Endodermal cell (in vitro differentiated cells): ENCODE results near the gene LHFPL2. TPM values are rescaled to one million over a fixed set of nuclear protein-coding genes. Genes with fewer than 3 reads are reported as not detected.

Source experiments
- DNase-seq: peaks from one replicate; pipeline ENCODE4 v3.0.0-alpha.2; 2017
- H3K27ac ChIP-seq: 2 replicates; pipeline ENCODE4 v1.5.1; 2013; ENCODE audit warnings: mild to moderate bottlenecking, low read depth, low read length, moderate library complexity
- H3K27me3 ChIP-seq: 2 replicates; pipeline ENCODE4 v1.6.1; 2013; ENCODE audit warnings: mild to moderate bottlenecking, low read length, moderate library complexity; ENCODE audit not compliant: insufficient read depth, control insufficient read depth, poor library complexity, severe bottlenecking
- H3K36me3 ChIP-seq: 2 replicates; pipeline ENCODE4 v1.7.0; 2013; ENCODE audit warnings: mild to moderate bottlenecking, low read length, moderate library complexity; ENCODE audit not compliant: control insufficient read depth, insufficient read depth
- H3K4me1 ChIP-seq: one replicate; pipeline ENCODE4 v1.7.0; 2013; ENCODE audit warnings: low read length; ENCODE audit not compliant: control insufficient read depth, insufficient read depth
- H3K4me3 ChIP-seq: 2 replicates; pipeline ENCODE4 v1.5.1; 2013; ENCODE audit warnings: mild to moderate bottlenecking, low read length, moderate library complexity
- H3K9ac ChIP-seq: 2 replicates; pipeline ENCODE4 v1.6.1; 2013; ENCODE audit warnings: mild to moderate bottlenecking, low read length, moderate library complexity; ENCODE audit not compliant: poor library complexity, severe bottlenecking; ENCODE audit errors: extremely low read depth
- H3K9me3 ChIP-seq: 2 replicates; pipeline ENCODE4 v1.6.1; 2013; ENCODE audit warnings: mild to moderate bottlenecking, low read length, moderate library complexity; ENCODE audit not compliant: control insufficient read depth
- H3K27ac Mint-ChIP-seq: 2 replicates; pipeline ENCODE4 v1.8.0; 2020; ENCODE audit warnings: mixed read lengths
- H3K27me3 Mint-ChIP-seq: 2 replicates; pipeline ENCODE4 v1.8.0; 2021; ENCODE audit warnings: mild to moderate bottlenecking, mixed read lengths; ENCODE audit not compliant: insufficient read depth
- H3K36me3 Mint-ChIP-seq: 2 replicates; pipeline ENCODE4 v1.8.0; 2020; ENCODE audit warnings: low read depth, mixed read lengths
- H3K4me1 Mint-ChIP-seq: 2 replicates; pipeline ENCODE4 v1.8.0; 2020; ENCODE audit warnings: mixed read lengths
- H3K4me3 Mint-ChIP-seq: 2 replicates; pipeline ENCODE4 v1.8.0; 2020; ENCODE audit warnings: mild to moderate bottlenecking, moderate library complexity, mixed read lengths
- H3K9me3 Mint-ChIP-seq: 2 replicates; pipeline ENCODE4 v1.8.0; 2020; ENCODE audit warnings: mild to moderate bottlenecking, mixed read lengths
- CTCF ChIP-seq: fragments of 200-600 bp; sonication (generic); conservative IDR thresholded peaks from 2 replicates; pipeline ENCODE4 v1.5.0; 2021; ENCODE audit warnings: antibody characterized with exemption, mild to moderate bottlenecking
- WGBS, 2 experiments: methylation state at CpG; one replicate each; pipeline versions ENCODE4 v1.1.5 to v1.1.7; 2013; ENCODE audit warnings: missing lambda C conversion rate in 2 of 2, mixed read lengths in 1 of 2; ENCODE audit not compliant: insufficient coverage in 1 of 2, insufficient read length in 1 of 2; 5-methylcytosine and 5-hydroxymethylcytosine counted together
- total RNA-seq, 2 donors: library from RNA; stranded (reverse); fragmentation: NEBNext Ultra II Directional in 1 of 2; extraction: Animal tissue kit (Norgen Biotek cat#: 25700) in 1 of 2; gene quantifications; 2 replicates in 1 of 2; 3 replicates in 1 of 2; pipeline ENCODE4 v1.2.1, GENCODE V29; 2021

LHFPL2 gene
- total RNA-seq, 2 donors from 2014 or later: 136 to 238 TPM

DNA sequence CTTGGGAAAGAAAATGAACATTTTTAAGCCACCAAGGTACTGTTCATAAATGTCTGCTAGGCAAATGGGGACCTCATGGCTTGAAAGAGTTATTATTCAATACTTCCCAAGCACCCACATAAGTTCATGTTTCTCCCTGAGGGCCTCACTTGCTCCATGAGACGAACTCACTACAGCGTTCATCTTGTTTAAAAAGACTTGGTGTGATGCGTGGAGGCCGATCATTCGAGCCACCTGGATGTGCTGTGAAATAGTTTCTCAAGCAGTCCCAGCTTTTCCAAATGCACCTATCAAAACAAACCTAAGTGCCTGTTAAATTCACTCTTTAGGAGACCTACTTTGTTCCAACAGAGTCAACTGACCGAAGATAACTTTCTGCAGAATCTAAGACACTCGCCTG lies 103.2 kb downstream of the LHFPL2 start:
- H3K36me3 Mint-ChIP-seq: peaks cover 66% of the 10 kb centered on the region
- Histone ChIP-seq H3K27ac (no peak overlapping the region), H3K36me3 (peaks cover 53% of the 10 kb centered on the region), H3K4me3 (no peak overlapping the region), H3K9me3 (peaks cover 9% of the 10 kb centered on the region), H3K4me1 (peaks cover 9% of the 10 kb centered on the region), H3K27me3 (no peaks in the 10 kb centered on the region), H3K9ac (no peak overlapping the region)
- peaks cover 51% of the 10 kb centered on the region for H3K4me1 Mint-ChIP-seq
- WGBS, 2 experiments: 89 to 92% methylated on average over 7 of the region's 7 CpGs
- DNase-seq: no peak
- no peak overlapping the region for H3K27ac Mint-ChIP-seq
- no peak for TF ChIP-seq CTCF
- H3K9me3 Mint-ChIP-seq: no peaks in the 10 kb centered on the region
- no peaks in the 10 kb centered on the region for H3K27me3 Mint-ChIP-seq
- H3K4me3 Mint-ChIP-seq: no peak overlapping the region

DNA sequence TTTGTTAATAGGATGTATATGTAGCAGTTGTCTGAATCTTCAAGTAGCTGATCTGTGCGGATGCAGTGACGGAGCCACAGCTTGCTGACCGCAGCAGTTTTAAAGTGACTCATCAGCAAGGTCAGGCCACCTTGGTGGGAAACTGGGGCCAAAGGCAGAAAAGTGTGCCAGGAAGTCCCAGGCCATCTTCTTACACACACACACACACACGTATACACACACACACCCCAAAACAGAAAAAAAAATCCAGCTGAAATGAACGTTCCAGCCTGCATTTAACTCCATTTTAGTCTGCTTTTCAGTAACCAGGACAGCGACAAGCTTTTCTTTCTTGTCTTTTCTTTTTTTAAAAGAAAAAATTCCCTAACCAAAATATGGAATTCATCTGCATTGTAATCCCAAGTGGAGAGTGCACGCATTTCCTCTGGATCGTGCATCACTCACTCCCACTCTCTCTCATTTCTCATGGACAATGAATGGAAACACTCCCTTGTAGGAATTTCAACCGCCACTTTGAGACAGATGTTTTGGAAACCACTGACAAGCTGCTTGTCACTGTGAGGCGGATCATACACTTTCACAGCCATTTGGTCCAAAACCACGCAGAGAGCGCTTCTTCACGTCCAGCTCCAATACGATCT lies 103.9 kb downstream of the LHFPL2 start:
- Mint-ChIP-seq H3K4me1 (peaks cover 51% of the 10 kb centered on the region), H3K36me3 (peaks cover 59% of the 10 kb centered on the region), H3K4me3 (no peak overlapping the region), H3K27me3 (no peaks in the 10 kb centered on the region), H3K9me3 (no peaks in the 10 kb centered on the region), H3K27ac (no peak overlapping the region)
- Histone ChIP-seq H3K9ac (no peak overlapping the region), H3K4me3 (no peak overlapping the region), H3K4me1 (peaks cover 9% of the 10 kb centered on the region), H3K27ac (no peak overlapping the region), H3K36me3 (peaks cover 47% of the 10 kb centered on the region), H3K27me3 (no peaks in the 10 kb centered on the region), H3K9me3 (peaks cover 3% of the 10 kb centered on the region)
- no peak for DNase-seq
- no peak for TF ChIP-seq CTCF
- 92 to 95% methylated on average over 13 to 14 of the region's 14 CpGs for WGBS, 2 experiments

GRCh38 chr5:78543916-78544315 lies 104.7 kb downstream of the LHFPL2 start:
- no peak overlapping the region for H3K4me3 Mint-ChIP-seq
- H3K4me1 ChIP-seq: peaks cover 9% of the 10 kb centered on the region
- H3K27me3 ChIP-seq: no peaks in the 10 kb centered on the region
- peaks cover 39% of the 10 kb centered on the region for H3K36me3 ChIP-seq
- no peak overlapping the region for H3K27ac Mint-ChIP-seq
- peaks cover 52% of the 10 kb centered on the region for H3K36me3 Mint-ChIP-seq
- H3K27me3 Mint-ChIP-seq: no peaks in the 10 kb centered on the region
- H3K4me3 ChIP-seq: no peak overlapping the region
- H3K9me3 Mint-ChIP-seq: no peaks in the 10 kb centered on the region
- no peak overlapping the region for H3K9ac ChIP-seq
- H3K27ac ChIP-seq: no peak overlapping the region
- peaks cover 53% of the 10 kb centered on the region for H3K4me1 Mint-ChIP-seq
- H3K9me3 ChIP-seq: no peaks in the 10 kb centered on the region
- TF ChIP-seq CTCF: no peak
- DNase-seq: no peak
- 80 to 86% methylated on average over 1 of the region's 1 CpG for WGBS, 2 experiments
